ENCODE measurements around the gene FARP1.

The FARP1 gene

GRCh38 chr13:98433654-98434053 lies 290.8 kb downstream of the FARP1 start:
- TF ChIP-seq ZNF677 (tag by site-specific recombination; IDR thresholded peaks at IDR 0.05) (peak; percentile 65), PRDM1 (tag by site-specific recombination; IDR thresholded peaks at IDR 0.05) (no peak)
- H3K27ac ChIP-seq (ENCODE audit: extremely low read depth, low read depth, low read length) = no peak overlapping the region
- H3K9me3 ChIP-seq (ENCODE audit: control insufficient read depth, insufficient read depth, low read depth, low read length) = no peaks in the 10 kb centered on the region
- no peaks in the 10 kb centered on the region for H3K4me1 ChIP-seq (ENCODE audit: control insufficient read depth, insufficient read depth, low read length)
- H3K4me3 ChIP-seq (ENCODE audit: low read depth, low read length) = no peak overlapping the region
- no peaks in the 10 kb centered on the region for H3K36me3 ChIP-seq (ENCODE audit: control insufficient read depth in 2 of 2, insufficient read depth in 1 of 2, low read length in 2 of 2)
- ChIA-PET CTCF (interaction anchor here (0.6 to 1.0 kb wide), 2 partner anchors 12 to 774 kb away, joined by 5 read pairs; no protein-coding TSS in a partner anchor), POLR2A (no interaction called here)

DNA sequence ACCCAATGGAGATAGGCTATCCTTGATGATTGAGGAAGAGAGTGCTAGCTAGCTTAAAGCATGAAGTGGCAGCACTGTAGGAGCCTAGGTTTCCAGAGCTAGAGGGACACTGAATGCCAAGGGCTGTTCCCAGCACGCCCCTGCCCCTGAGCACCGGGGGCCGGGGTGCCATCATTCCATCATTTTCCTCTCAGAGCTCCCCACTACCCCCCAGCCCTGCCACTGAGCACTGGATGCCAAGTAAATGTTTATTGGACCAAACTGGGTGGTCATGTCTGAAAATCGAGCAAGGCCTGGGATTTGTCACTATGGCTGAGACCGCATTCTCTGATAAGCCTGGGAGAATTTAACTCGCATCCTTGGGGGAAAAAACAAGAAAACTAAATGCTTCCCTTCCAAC lies 291.2 kb downstream of the FARP1 start:
- TF ChIP-seq ZBTB20 (tag by site-specific recombination; IDR thresholded peaks at IDR 0.05) = no peak
- no peak for TF ChIP-seq ZBTB21 (tag by site-specific recombination; IDR thresholded peaks at IDR 0.05)
- TF ChIP-seq PRDM4 (tag by site-specific recombination; IDR thresholded peaks at IDR 0.05) = no peak
- no peak for TF ChIP-seq KLF1 (tag by site-specific recombination; IDR thresholded peaks at IDR 0.05)
- no peak for TF ChIP-seq ZNF146 (tag by site-specific recombination; IDR thresholded peaks at IDR 0.05)
- no peak for TF ChIP-seq ZNF747 (tag by site-specific recombination; IDR thresholded peaks at IDR 0.05)
- TF ChIP-seq ZNF521 (tag by site-specific recombination; IDR thresholded peaks at IDR 0.05) = no peak
- TF ChIP-seq ZNF24 (tag by site-specific recombination; IDR thresholded peaks at IDR 0.05) = no peak
- no peak for TF ChIP-seq FEZF1 (tag by site-specific recombination; IDR thresholded peaks at IDR 0.05)
- TF ChIP-seq ZNF837 (tag by site-specific recombination; IDR thresholded peaks at IDR 0.05) = no peak
- no peak for TF ChIP-seq ZFP3 (tag by site-specific recombination; IDR thresholded peaks at IDR 0.05; ENCODE audit: low read depth)
- no peak for TF ChIP-seq TRIM28 (IDR thresholded peaks at IDR 0.05; ENCODE audit: borderline replicate concordance, low read length)
- TF ChIP-seq ZNF518A (tag by site-specific recombination; conservative IDR thresholded peaks at IDR 0.05; ENCODE audit: low read depth) = no peak
- TF ChIP-seq YY1 (tag by site-specific recombination; IDR thresholded peaks at IDR 0.05) = no peak
- TF ChIP-seq ZNF791 (tag by site-specific recombination; IDR thresholded peaks at IDR 0.05) = no peak
- no peak for TF ChIP-seq ZXDB (tag by site-specific recombination; IDR thresholded peaks at IDR 0.05)
- ChIA-PET POLR2A (no interaction called here), CTCF (interaction anchor here (0.6 to 1.0 kb wide), 2 partner anchors 11 to 774 kb away, joined by 5 read pairs; no protein-coding TSS in a partner anchor)
- Histone ChIP-seq H3K4me3 (ENCODE audit: low read depth, low read length) (no peak overlapping the region), H3K4me1 (ENCODE audit: control insufficient read depth, insufficient read depth, low read length) (no peaks in the 10 kb centered on the region), H3K9me3 (ENCODE audit: control insufficient read depth, insufficient read depth, low read depth, low read length) (no peaks in the 10 kb centered on the region), H3K27ac (ENCODE audit: extremely low read depth, low read depth, low read length) (no peak overlapping the region), H3K36me3 (ENCODE audit: control insufficient read depth in 2 of 2, insufficient read depth in 1 of 2, low read length in 2 of 2) (no peaks in the 10 kb centered on the region)
